ENCODE measurements around the gene CMTM6.
"Not testable (repeated sequence)": the region's sequence is repeated elsewhere in the genome, so short reads cannot be mapped to it uniquely, and the experiment has no call there.

GRCh38 chr3:32466808-32467207 is 35.8 kb downstream of the CMTM6 start:
- not testable (repeated sequence) for TF ChIP-seq EZH2 (IDR thresholded peaks at IDR 0.05; ENCODE audit: borderline replicate concordance, low read length); CTCF (conservative IDR thresholded peaks at IDR 0.05 in 1 of 2, IDR thresholded peaks at IDR 0.05 in 1 of 2; ENCODE audit: extremely low read depth in 1 of 2, insufficient read depth in 1 of 2, low read depth in 1 of 2, low read length in 2 of 2)

All from mammary epithelial cell (primary cell).